Tibial nerve (tissue), 3 donors: ENCODE data around the gene EGF.

ENCODE experiments used
- CTCF ChIP-seq, 5 experiments: fragments of 200-600 bp in 3 of 5; fragments of 450-650 bp in 2 of 5; sonication (generic) in 3 of 5; IDR thresholded peaks; one replicate each; pipeline ENCODE4 v1.5.1; 2016 to 2019; ENCODE audit warnings: antibody characterized with exemption in 5 of 5, mild to moderate bottlenecking in 3 of 5, moderate library complexity in 2 of 5
- POLR2A ChIP-seq, 2 donors: fragments of 450-650 bp; IDR thresholded peaks; one replicate each; pipeline ENCODE4 v1.6.1; 2017; ENCODE audit warnings: antibody characterized with exemption in 2 of 2, mild to moderate bottlenecking in 2 of 2, moderate library complexity in 2 of 2

- no peak for TF ChIP-seq CTCF (IDR thresholded peaks at IDR 0.05)
- TF ChIP-seq POLR2A (IDR thresholded peaks at IDR 0.05), result no peak
Measured at GRCh38 chr4:109886303-109886702, 26.4 kb upstream of the EGF start.
